ENCODE results near the gene LRMDA. TPM values are rescaled to one million over a fixed set of nuclear protein-coding genes. Genes with fewer than 3 reads are reported as not detected.

LRMDA gene
- polyA plus RNA-seq, 3 donors: 39.8 to 59.6 (median 56.4) TPM

DNA sequence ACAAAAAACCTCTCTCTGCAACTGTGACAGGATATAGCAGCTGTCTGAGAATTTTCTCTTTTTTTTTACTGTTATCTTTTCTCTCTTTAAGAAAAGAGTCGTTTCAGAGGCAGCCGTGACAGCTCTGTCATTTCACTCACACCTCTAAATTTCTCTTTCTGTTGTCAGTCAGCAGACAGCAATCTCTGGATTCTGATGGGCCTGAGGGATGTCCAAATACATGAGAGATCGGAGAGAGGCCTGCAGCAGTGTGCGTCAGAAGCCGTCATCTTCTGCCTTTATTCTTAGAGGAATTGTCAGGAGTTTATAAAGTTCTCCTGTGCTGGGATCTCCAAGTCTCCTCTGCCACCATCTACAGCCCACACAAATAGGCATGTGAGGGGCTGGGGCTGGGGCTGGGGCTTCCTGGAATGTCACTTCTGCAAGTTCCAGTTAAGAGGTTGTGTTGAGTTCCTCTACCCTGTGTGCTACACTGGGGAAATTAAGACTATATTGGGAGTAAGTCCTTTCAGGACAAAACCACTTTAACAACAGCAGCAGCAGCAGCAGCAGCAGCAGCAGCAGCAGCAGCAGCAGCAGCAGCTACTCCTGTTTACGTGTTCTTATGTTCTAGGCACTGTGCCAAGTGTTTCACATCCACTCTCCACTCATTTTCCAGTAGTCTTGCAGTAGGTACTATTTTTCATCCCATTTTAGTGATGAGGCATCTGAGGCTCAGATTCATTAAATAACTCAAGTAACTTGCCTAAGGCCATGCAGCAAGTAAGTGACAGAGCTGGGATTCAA is 541.3 kb downstream of the LRMDA start:
- H4K20me1 ChIP-seq (ENCODE audit: insufficient read depth, low read length): no peaks in the 10 kb centered on the region
- H3K4me2 ChIP-seq (replicated peaks; ENCODE audit: extremely low read depth, low read length, poor library complexity, severe bottlenecking): no peak overlapping the region
- no peaks in the 10 kb centered on the region for H3K9me3 ChIP-seq (replicated peaks in 1 of 2; ENCODE audit: control insufficient read depth in 1 of 2, insufficient read depth in 1 of 2, low read length in 2 of 2)
- no peaks in the 10 kb centered on the region for H3K4me1 ChIP-seq (ENCODE audit: control insufficient read depth in 1 of 2, insufficient read depth in 2 of 2, low read length in 2 of 2)
- H3K79me2 ChIP-seq (ENCODE audit: insufficient read depth, low read length): no peaks in the 10 kb centered on the region
- H3K4me3 ChIP-seq (replicated peaks in 1 of 3; ENCODE audit: low read depth in 2 of 3, low read length in 3 of 3): no peak overlapping the region
- no peak overlapping the region for H3K27ac ChIP-seq (ENCODE audit: low read depth in 1 of 2, low read length in 2 of 2)
- DNase-seq: no peak
- TF ChIP-seq, protein P1, sequence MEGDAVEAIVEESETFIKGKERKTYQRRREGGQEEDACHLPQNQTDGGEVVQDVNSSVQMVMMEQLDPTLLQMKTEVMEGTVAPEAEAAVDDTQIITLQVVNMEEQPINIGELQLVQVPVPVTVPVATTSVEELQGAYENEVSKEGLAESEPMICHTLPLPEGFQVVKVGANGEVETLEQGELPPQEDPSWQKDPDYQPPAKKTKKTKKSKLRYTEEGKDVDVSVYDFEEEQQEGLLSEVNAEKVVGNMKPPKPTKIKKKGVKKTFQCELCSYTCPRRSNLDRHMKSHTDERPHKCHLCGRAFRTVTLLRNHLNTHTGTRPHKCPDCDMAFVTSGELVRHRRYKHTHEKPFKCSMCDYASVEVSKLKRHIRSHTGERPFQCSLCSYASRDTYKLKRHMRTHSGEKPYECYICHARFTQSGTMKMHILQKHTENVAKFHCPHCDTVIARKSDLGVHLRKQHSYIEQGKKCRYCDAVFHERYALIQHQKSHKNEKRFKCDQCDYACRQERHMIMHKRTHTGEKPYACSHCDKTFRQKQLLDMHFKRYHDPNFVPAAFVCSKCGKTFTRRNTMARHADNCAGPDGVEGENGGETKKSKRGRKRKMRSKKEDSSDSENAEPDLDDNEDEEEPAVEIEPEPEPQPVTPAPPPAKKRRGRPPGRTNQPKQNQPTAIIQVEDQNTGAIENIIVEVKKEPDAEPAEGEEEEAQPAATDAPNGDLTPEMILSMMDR (IDR thresholded peaks at IDR 0.05): no peak
- 65% methylated on average over 2 of the region's 6 CpGs for WGBS (ENCODE audit: insufficient coverage)
- intact Hi-C loops (cut with micrococcal nuclease): no loop called here
- H3K36me3 ChIP-seq (replicated peaks in 1 of 2; ENCODE audit: control insufficient read depth in 1 of 2, insufficient read depth in 2 of 2, low read length in 2 of 2): no peaks in the 10 kb centered on the region
- no peak overlapping the region for H3K9ac ChIP-seq (ENCODE audit: insufficient read depth, low read length, poor library complexity, severe bottlenecking)
- Mint-ChIP-seq H3K4me1 (peaks cover 2% of the 10 kb centered on the region), H3K27me3 (ENCODE audit: low read depth in 3 of 3) (no peaks in the 10 kb centered on the region), H3K4me3 (no peak overlapping the region), H3K9me3 (no peaks in the 10 kb centered on the region), H3K27ac (no peak overlapping the region), H3K36me3 (peaks cover 8 to 16% of the 10 kb centered on the region in 2 donors)
- no peak overlapping the region for H2AFZ ChIP-seq (ENCODE audit: insufficient read depth, low read depth, low read length, poor library complexity, severe bottlenecking)
- no peaks in the 10 kb centered on the region for H3K27me3 ChIP-seq (ENCODE audit: control insufficient read depth in 2 of 2, insufficient read depth in 2 of 2, low read length in 2 of 2)

DNA sequence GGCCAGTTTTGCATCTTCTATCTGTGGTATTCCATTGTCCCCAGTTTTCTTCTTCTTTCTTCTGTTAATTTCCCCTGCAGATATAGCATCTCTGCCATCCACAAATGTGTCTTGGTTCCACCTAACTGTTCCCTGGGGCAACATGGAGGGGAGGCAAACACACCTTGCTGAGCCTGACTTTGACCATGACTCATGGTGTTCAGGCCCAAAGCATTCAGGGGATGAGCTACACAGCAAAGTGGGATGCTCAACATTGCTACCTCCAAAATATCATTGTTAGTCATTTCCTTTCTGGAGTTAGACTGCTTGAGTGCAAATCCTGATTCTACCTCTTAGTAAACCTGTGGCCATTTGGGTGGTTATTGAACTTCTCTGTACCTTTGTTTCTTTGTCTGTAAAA is 542.7 kb downstream of the LRMDA start:
- H3K4me3 ChIP-seq (replicated peaks in 1 of 3; ENCODE audit: low read depth in 2 of 3, low read length in 3 of 3): no peak overlapping the region
- H2AFZ ChIP-seq (ENCODE audit: insufficient read depth, low read depth, low read length, poor library complexity, severe bottlenecking): no peak overlapping the region
- Mint-ChIP-seq H3K27ac (no peak overlapping the region), H3K36me3 (peaks cover 8 to 16% of the 10 kb centered on the region in 2 donors), H3K4me3 (no peak overlapping the region), H3K4me1 (no peaks in the 10 kb centered on the region), H3K9me3 (no peaks in the 10 kb centered on the region), H3K27me3 (ENCODE audit: low read depth in 3 of 3) (no peaks in the 10 kb centered on the region)
- H3K36me3 ChIP-seq (replicated peaks in 1 of 2; ENCODE audit: control insufficient read depth in 1 of 2, insufficient read depth in 2 of 2, low read length in 2 of 2): no peaks in the 10 kb centered on the region
- H3K9me3 ChIP-seq (replicated peaks in 1 of 2; ENCODE audit: control insufficient read depth in 1 of 2, insufficient read depth in 1 of 2, low read length in 2 of 2): no peaks in the 10 kb centered on the region
- no peak overlapping the region for H3K27ac ChIP-seq (ENCODE audit: low read depth in 1 of 2, low read length in 2 of 2)
- H4K20me1 ChIP-seq (ENCODE audit: insufficient read depth, low read length): no peaks in the 10 kb centered on the region
- no peak for DNase-seq
- no peak overlapping the region for H3K9ac ChIP-seq (ENCODE audit: insufficient read depth, low read length, poor library complexity, severe bottlenecking)
- intact Hi-C loops (cut with micrococcal nuclease): no loop called here
- no peaks in the 10 kb centered on the region for H3K79me2 ChIP-seq (ENCODE audit: insufficient read depth, low read length)
- TF ChIP-seq, protein P1 (IDR thresholded peaks at IDR 0.05): no peak
- H3K27me3 ChIP-seq (ENCODE audit: control insufficient read depth in 2 of 2, insufficient read depth in 2 of 2, low read length in 2 of 2): no peaks in the 10 kb centered on the region
- H3K4me1 ChIP-seq (ENCODE audit: control insufficient read depth in 1 of 2, insufficient read depth in 2 of 2, low read length in 2 of 2): no peaks in the 10 kb centered on the region
- no peak overlapping the region for H3K4me2 ChIP-seq (replicated peaks; ENCODE audit: extremely low read depth, low read length, poor library complexity, severe bottlenecking)

Measured in CD14-positive monocyte (primary cell).